Naive B cell (primary cell): ENCODE measurements around the gene SBNO2. TPM values are rescaled to one million over a fixed set of nuclear protein-coding genes. Genes with fewer than 3 reads are reported as not detected.
A peak's percentile ranks its signal among the peaks of the same experiment; 100 is the strongest.

Experiments used
- ATAC-seq, 2 donors: fragments of 150-1000 bp; cut with Tn5 transposase; 2 replicates each; pipeline ENCODE4 v1.10.0; 2021; ENCODE audit warnings: low read depth in 2 of 2, mild to moderate bottlenecking in 2 of 2, moderate library complexity in 2 of 2
- DNase-seq: peaks from one replicate; pipeline ENCODE4 v3.0.0; 2022
- H3K27ac Mint-ChIP-seq, 6 donors: one replicate each; pipeline ENCODE4 v1.8.0; 2020 to 2022; ENCODE audit warnings: mild to moderate bottlenecking in 6 of 6, mixed read lengths in 6 of 6, moderate library complexity in 5 of 6, inconsistent platforms in 2 of 6
- H3K27me3 Mint-ChIP-seq, 3 donors: one replicate each; pipeline ENCODE4 v1.8.0; 2021 to 2022; ENCODE audit warnings: mixed read lengths in 3 of 3, mild to moderate bottlenecking in 1 of 3
- H3K36me3 Mint-ChIP-seq, 2 donors: one replicate each; pipeline ENCODE4 v1.8.0; 2020 to 2022; ENCODE audit warnings: mixed read lengths in 2 of 2, inconsistent platforms in 1 of 2, mild to moderate bottlenecking in 1 of 2
- H3K4me1 Mint-ChIP-seq, 3 donors: one replicate each; pipeline ENCODE4 v1.8.0; 2020 to 2022; ENCODE audit warnings: mixed read lengths in 3 of 3, inconsistent platforms in 1 of 3, mild to moderate bottlenecking in 1 of 3, moderate library complexity in 1 of 3
- H3K4me3 Mint-ChIP-seq, 8 donors: one replicate each; pipeline ENCODE4 v1.8.0; 2020 to 2022; ENCODE audit warnings: mild to moderate bottlenecking in 8 of 8, mixed read lengths in 8 of 8, moderate library complexity in 8 of 8, inconsistent platforms in 2 of 8
- H3K9me3 Mint-ChIP-seq, 7 donors: one replicate each; pipeline ENCODE4 v1.8.0; 2020 to 2022; ENCODE audit warnings: mixed read lengths in 7 of 7, mild to moderate bottlenecking in 5 of 7, inconsistent platforms in 2 of 7, moderate library complexity in 1 of 7
- polyA plus RNA-seq, 6 donors: library from polyadenylated mRNA; unstranded; fragments of 300-500 nt; fragmentation: Illumina TruSeq; gene quantifications; one replicate each; pipeline ENCODE4 v1.2.3, GENCODE V29; 2021; ENCODE audit warnings: low read depth in 6 of 6

Gene SBNO2
- polyA plus RNA-seq, 6 donors from 2014 or later = 0.78 to 2.3 (median 1.3) TPM

DNA sequence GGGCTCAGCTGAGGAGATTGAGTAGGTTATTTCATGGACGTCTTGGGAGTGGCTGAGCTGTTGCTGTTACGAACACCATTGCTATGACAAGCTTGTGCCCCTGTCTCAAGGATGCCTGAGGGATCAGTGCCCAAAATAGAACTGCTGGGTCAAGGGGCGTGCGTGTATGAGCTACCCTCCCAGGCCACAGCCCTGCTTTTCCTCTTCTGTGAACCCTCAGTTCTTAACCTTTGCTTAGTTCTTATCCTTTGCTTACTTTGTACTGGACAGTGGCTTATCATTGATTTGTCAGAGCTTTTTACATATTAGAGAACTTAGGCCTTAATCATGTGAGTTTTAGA, 98.1 kb downstream of the SBNO2 start:
- Mint-ChIP-seq H3K36me3 (peaks cover 5 to 13% of the 10 kb centered on the region in 2 donors), H3K4me1 (peaks cover 30 to 50% (median 45%) of the 10 kb centered on the region in 3 donors), H3K27me3 (no peaks in the 10 kb centered on the region), H3K4me3 (peak overlapping the region; percentile 59 to 87 (median 82)), H3K9me3 (no peaks in the 10 kb centered on the region), H3K27ac (peak overlapping the region; percentile 90 to 98 (median 98))
- DNase-seq (no peak), ATAC-seq (no peak)

DNA sequence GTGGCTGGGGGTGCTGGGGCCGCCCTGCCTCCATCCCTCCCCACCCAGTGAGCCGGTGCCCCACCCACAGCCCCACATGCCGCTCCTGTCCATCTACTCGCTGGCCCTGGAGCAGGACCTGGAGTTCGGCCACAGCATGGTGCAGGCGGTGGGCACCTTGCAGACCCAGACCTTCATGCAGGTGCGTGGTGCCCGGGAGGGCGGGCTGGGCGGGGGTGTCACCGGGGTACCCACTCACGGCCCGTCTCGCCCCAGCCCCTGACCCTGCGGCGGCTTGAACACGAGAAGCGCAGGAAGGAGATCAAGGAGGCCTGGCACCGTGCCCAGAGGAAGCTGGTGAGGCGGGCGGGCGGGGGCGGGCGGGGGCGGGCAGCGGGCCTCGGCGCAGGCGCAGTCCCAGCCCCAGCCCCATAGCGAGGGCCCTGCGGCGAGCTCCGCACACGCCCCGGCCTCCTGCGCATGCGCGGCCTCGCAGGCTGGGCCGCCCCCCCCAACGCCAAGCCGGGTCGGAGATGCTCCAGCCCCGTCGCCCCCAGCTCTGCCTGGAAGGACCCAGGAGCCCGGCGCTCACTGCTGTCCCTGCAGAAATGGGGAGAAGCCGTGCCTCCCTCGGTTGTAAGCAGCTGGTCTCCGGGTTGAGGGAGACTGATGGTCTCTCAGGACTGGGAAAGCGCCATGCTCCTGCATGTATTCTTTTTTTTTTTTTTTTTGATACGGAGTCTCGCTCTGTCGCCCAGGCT, 99.4 kb downstream of the SBNO2 start:
- H3K4me3 Mint-ChIP-seq = peak overlapping the region; percentile 56 to 87 (median 76)
- no peaks in the 10 kb centered on the region for H3K27me3 Mint-ChIP-seq
- peak overlapping the region; percentile 90 to 98 (median 98) for H3K27ac Mint-ChIP-seq
- peak; percentile 42 to 44 for ATAC-seq
- no peaks in the 10 kb centered on the region for H3K9me3 Mint-ChIP-seq
- peaks cover 5 to 13% of the 10 kb centered on the region in 2 donors for H3K36me3 Mint-ChIP-seq
- H3K4me1 Mint-ChIP-seq = peaks cover 28 to 56% (median 45%) of the 10 kb centered on the region in 3 donors
- DNase-seq = peak; percentile 80

DNA sequence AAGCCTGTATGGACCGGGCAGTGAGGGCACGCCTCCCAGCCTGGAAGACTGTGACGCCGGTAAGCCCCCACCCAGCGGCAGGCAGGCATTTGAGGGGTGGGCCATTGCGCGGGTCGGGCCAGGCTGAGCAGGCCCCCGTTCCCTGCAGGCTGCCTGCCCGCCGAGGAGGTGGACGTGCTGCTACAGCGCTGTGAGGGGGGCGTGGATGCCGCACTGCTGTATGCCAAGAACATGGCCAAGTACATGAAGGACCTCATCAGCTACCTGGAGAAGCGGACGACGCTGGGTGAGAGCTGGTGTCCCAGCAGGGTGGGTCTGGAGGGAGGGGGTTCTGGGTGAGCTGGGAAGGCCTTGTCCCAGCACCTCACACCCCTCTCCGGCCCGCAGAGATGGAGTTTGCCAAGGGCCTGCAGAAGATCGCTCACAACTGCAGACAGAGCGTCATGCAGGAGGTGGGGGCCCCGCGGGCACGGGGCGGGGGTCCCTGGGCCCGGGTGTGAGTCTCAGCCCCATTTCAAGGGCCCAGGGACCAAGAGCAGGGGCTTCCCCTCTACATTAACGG, 100.0 kb downstream of the SBNO2 start:
- Mint-ChIP-seq H3K27ac (peak overlapping the region in 3 of 6 donors; percentile 47 to 90 (median 76)), H3K36me3 (peaks cover 7 to 16% of the 10 kb centered on the region in 2 donors), H3K4me3 (peak overlapping the region in 7 of 8 donors; percentile 39 to 81 (median 68)), H3K9me3 (no peaks in the 10 kb centered on the region), H3K27me3 (no peaks in the 10 kb centered on the region), H3K4me1 (peaks cover 33 to 61% (median 51%) of the 10 kb centered on the region in 3 donors)
- ATAC-seq (no peak), DNase-seq (no peak)

DNA sequence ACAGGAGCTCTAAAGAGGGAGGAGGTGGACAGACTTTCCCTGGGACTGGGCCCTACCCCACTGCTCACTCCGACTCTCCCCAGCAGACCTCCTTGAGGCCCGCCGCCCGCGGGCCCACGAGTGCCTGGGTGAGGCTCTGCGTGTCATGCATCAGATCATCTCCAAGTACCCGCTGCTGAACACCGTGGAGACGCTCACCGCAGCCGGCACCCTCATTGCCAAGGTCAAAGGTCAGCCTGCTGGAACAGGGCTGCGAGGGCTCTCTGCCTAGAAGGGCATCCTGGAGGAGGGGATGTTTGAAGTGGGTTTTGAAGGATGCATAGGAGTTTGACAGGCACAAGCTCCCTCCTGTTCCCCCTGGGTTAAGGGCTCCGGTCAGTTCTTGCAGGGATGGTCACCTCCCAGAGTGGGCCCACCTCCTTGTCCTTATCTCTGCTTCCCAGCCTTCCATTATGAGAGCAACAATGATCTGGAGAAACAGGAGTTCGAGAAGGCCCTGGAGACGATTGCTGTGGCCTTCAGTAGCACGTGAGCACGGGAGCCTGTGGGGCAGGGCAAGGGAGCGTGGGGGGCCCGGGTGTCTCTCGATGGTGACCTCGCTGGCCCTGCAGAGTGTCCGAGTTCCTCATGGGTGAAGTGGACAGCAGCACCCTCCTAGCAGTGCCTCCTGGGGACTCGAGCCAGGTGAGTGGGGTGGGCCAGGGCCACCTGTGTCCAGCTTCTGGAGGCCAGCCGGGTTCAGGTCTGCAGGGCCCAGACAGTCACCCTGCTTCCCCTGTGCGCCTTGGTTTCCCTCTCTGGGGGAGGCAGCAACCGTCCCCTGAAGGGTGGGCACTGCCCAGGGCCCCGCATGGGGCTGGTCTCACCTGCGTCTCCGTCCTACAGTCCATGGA, 100.8 kb downstream of the SBNO2 start:
- Mint-ChIP-seq H3K27me3 (no peaks in the 10 kb centered on the region), H3K4me3 (peak overlapping the region in 6 of 8 donors; percentile 9 to 73 (median 48)), H3K36me3 (peaks cover 11 to 22% of the 10 kb centered on the region in 2 donors), H3K4me1 (peaks cover 39 to 67% (median 58%) of the 10 kb centered on the region in 3 donors), H3K27ac (peak overlapping the region in 4 of 6 donors; percentile 10 to 90 (median 68)), H3K9me3 (no peaks in the 10 kb centered on the region)
- ATAC-seq (no peak), DNase-seq (no peak)

DNA sequence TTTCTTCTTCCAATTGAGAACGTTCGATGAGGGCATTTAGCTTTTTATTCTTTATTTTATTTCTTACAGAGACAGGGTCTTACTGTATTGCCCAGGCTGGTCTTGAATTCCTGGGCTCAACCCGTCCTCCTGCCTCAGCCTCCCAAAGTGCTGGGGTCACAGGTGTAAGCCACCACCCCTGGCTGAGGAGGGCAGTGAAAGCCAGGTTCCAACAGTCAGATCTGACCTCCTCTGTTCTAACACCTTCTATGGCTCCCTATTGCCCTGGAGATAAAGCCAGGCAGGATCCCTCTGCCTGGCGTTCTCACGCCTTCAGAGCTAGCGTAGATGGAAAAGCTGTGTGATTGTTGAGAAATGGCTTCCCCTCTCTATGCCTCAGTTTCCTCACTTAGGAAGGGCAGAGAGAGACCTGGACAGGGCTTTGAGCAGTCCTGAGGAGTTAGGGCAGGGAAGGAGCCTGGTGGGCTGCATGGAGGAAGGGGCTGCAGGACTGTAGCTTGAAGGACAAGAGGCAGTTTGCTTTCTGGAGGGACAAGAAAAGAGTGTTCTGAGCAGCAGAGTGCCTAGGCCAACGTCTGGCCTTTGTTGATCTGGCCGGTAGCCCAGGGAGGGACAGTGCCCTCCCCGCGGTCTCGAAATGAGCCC, 101.6 kb downstream of the SBNO2 start:
- H3K27me3 Mint-ChIP-seq = no peaks in the 10 kb centered on the region
- no peak for ATAC-seq
- H3K4me3 Mint-ChIP-seq = peak overlapping the region in 7 of 8 donors; percentile 50 to 79 (median 73)
- H3K4me1 Mint-ChIP-seq = peaks cover 39 to 64% (median 56%) of the 10 kb centered on the region in 3 donors
- H3K36me3 Mint-ChIP-seq = peaks cover 11 to 22% of the 10 kb centered on the region in 2 donors
- H3K9me3 Mint-ChIP-seq = no peaks in the 10 kb centered on the region
- H3K27ac Mint-ChIP-seq = peak overlapping the region in 4 of 6 donors; percentile 44 to 91 (median 78)
- DNase-seq = no peak

DNA sequence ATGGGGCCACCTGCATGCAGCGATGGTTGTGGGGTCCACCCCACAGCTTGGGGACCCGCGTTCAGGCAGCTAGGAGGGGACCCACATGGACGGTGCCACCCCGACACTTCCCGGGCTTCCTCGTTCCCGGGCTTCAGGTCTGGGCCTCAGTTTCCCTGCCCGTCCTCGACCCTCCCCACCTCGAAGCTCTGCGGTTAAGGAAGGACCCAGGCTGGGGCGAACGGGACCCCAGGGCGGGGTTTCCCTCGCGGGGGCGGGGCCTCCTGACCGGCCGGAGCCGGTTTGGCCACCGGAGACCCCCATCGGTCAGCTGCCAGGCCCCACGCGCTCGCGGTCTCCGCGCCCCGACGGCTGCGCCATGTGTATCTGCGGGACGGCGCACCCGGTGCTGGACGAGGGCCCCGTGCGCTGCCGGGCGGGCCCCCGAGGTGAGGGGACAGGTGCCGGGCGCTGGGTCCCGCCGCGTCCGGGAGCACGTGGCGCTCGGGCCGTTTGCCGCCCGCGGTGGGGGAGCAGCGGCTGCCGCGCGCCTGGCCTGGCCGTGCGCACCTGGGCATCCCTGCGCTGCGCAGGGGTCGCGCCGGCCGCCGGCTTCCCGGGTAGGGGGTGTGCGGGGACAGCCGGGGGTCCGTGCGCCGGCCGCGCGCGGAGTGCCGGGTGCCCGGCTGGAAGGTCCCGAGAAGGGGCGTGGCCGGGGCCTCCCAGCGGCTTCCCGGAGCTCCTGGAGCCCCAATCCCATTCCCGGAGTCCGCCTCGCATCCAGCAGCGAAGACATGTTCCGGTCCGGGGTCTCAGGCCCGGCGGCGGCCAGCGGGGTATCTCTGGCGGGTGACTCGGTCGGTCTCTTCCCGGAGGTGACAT, 102.9 kb downstream of the SBNO2 start:
- no peak for ATAC-seq
- no peaks in the 10 kb centered on the region for H3K27me3 Mint-ChIP-seq
- H3K4me1 Mint-ChIP-seq = peaks cover 35 to 53% (median 48%) of the 10 kb centered on the region in 3 donors
- no peaks in the 10 kb centered on the region for H3K9me3 Mint-ChIP-seq
- H3K36me3 Mint-ChIP-seq = peaks cover 6 to 22% of the 10 kb centered on the region in 2 donors
- no peak for DNase-seq
- peak overlapping the region in 6 of 8 donors; percentile 60 to 82 (median 74) for H3K4me3 Mint-ChIP-seq
- H3K27ac Mint-ChIP-seq = peak overlapping the region in 3 of 6 donors; percentile 26 to 91 (median 69)

DNA sequence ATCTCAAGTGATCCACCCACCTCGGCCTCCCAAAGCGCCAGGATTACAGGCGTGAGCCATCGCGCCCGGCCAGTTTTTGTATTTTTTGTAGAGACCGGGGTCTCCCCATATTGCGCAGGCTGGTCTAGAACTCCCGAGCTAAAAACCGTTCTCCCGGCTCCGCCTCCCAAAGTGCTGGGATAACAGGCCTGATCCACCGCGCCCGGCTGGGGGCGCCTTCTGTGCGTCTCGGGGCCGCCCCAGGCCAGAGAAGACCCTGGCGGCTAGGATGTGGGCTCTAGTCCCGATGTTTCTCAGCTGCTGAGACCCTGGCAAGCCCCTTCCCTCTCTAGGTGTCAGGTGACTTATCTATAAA, 103.5 kb downstream of the SBNO2 start:
- no peak for DNase-seq
- H3K4me1 Mint-ChIP-seq = peaks cover 33 to 53% (median 50%) of the 10 kb centered on the region in 3 donors

DNA sequence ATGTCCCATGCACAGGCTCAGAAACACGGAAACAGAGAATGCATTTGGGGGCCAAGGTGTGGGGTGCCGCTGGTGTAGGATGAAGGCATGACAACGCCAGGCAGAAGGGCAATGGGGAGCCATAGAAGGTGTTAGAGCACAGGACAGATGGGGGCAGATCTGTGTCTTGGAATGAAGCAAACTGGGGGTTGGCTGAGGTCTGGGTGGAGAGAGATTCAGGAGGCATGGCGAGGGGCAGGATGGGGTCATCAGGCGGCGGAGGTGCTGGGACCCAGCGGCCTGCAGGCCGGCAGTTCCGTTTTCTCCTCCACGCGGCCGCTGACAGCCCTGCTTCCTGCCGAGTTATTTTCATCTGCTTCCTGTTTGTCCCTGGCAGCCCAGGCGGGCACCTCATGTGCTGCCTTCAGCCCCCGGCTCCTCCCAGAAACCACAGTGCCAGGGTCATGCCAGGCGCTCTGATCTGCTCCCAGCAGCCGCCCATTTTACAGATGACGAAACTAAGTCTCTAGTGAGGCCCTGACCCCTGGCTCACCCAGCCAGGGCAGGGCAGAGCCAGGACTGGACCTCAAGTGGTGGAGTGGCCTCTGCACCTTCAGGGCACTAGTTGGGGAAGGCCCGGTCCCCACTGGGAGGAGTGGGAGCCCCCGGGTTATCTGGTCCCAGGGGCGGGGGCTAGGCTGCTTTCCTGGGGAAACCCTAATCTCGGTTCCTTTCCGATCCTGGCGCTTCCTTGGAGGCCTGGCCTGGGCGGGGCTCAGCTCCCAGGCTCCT, 104.9 kb downstream of the SBNO2 start:
- DNase-seq (peak; percentile 78), ATAC-seq (peak; percentile 35 to 39)
- H3K27ac Mint-ChIP-seq = peak overlapping the region; percentile 61 to 98 (median 96)
- no peaks in the 10 kb centered on the region for H3K9me3 Mint-ChIP-seq
- H3K4me1 Mint-ChIP-seq = peaks cover 42 to 57% (median 53%) of the 10 kb centered on the region in 3 donors
- peaks cover 6 to 22% of the 10 kb centered on the region in 2 donors for H3K36me3 Mint-ChIP-seq
- H3K27me3 Mint-ChIP-seq = no peaks in the 10 kb centered on the region
- H3K4me3 Mint-ChIP-seq = peak overlapping the region; percentile 81 to 98 (median 96)

More for the DNA sequence above, 103.5 kb downstream of the SBNO2 start:
- Mint-ChIP-seq H3K27ac (peak overlapping the region in 2 of 6 donors; percentile 57 to 96), H3K27me3 (no peaks in the 10 kb centered on the region), H3K9me3 (no peaks in the 10 kb centered on the region), H3K36me3 (peaks cover 6 to 22% of the 10 kb centered on the region in 2 donors), H3K4me3 (peak overlapping the region in 5 of 8 donors; percentile 15 to 91 (median 53))
- no peak for ATAC-seq

DNA sequence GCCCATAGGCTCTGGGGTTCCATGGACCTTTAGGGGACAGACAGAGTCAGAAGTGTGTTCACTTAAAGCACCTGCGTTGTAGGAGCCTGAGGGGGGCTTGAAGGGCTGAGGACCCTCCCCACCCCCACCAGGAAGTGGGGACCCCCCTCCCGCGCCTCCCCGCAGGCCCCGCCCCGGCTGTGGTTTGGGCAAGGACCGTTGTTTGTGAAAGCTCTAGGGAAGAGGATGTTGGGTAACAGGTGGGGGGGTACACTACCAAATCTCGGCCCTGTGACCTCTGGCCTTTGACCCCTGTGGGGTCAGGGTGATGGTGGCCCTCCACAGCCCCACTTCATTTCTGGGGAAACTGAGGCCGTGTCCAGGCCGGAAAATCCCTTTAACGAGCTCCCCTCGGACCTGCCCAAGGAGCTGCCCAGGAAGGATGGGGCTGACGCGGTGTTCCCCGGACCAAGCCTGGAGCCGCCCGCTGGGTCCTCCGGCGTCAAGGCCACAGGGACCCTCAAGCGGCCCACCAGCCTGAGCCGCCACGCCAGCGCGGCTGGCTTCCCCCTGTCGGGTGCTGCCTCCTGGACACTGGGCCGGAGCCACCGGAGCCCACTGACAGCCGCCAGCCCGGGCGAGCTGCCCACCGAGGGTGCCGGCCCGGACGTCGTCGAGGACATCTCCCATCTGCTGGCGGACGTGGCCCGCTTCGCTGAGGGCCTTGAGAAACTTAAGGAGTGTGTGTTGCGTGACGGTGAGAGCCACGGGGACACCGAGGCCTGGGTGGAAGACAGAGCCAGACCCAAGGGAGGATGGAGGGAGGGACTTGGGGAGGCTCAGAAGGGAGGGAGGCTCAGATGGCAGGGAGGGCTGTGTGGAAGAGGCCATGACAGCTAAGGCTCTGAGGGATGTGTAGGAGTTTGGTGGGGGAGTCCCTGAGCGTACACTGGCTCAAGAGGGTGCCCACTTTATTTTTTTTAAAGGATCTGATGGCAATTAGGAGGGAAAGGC, 105.8 kb downstream of the SBNO2 start:
- Mint-ChIP-seq H3K9me3 (peaks cover 0 to under 1% (median 0%) of the 10 kb centered on the region in 7 donors), H3K4me3 (peak overlapping the region; percentile 81 to 99 (median 96)), H3K27me3 (no peaks in the 10 kb centered on the region), H3K4me1 (peaks cover 47 to 55% (median 50%) of the 10 kb centered on the region in 3 donors), H3K27ac (peak overlapping the region; percentile 92 to 99 (median 97)), H3K36me3 (peaks cover 6 to 22% of the 10 kb centered on the region in 2 donors)
- ATAC-seq = peak; percentile 10
- DNase-seq = peak; percentile 52

DNA sequence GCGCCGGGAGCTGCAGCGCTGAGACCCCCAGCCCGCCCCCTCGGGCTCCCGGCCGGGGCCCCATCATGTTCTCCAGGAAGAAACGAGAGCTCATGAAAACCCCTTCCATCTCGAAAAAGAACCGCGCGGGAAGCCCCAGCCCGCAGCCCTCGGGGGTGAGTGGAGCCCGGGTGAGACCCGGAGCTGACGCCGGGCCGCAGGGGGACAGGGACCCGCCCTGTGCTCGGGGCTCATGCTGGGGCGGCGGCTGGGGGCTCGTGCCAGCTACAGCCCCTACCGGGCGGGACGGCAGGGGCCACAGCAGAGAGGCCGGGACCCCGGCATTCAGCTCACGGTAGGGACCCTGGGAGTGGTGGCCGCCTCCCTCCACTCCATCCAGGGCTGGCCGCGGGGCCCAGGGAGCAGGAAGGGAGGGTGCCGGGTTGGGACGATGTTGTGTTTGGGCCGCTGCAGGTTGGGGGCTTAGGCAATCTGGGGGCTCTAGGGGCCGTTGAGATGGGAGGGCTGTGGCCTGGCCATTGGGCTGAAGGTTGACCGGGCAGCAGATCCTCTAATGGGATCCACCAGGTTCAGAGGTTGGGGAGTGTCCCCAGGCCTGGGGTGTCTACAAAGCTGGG, 106.6 kb downstream of the SBNO2 start:
- ATAC-seq (peak; percentile 62 to 68), DNase-seq (peak; percentile 76)
- H3K9me3 Mint-ChIP-seq = peaks cover 0 to 2% (median 0%) of the 10 kb centered on the region in 7 donors
- peak overlapping the region; percentile 92 to 99 (median 96) for H3K27ac Mint-ChIP-seq
- H3K36me3 Mint-ChIP-seq = peaks cover 6 to 18% of the 10 kb centered on the region in 2 donors
- H3K4me1 Mint-ChIP-seq = peaks cover 42 to 51% (median 50%) of the 10 kb centered on the region in 3 donors
- no peaks in the 10 kb centered on the region for H3K27me3 Mint-ChIP-seq
- H3K4me3 Mint-ChIP-seq = peak overlapping the region; percentile 81 to 99 (median 96)
